SK-MEL-5 (cell line): ENCODE data around the gene OGFRL1. TPM values are rescaled to one million over a fixed set of nuclear protein-coding genes. Genes with fewer than 3 reads are reported as not detected.

ENCODE experiments used
- DNase-seq: peaks from one replicate; pipeline ENCODE4 v3.0.0-alpha.2; 2016; ENCODE audit warnings: low read depth, low spot score
- in situ Hi-C: cut with HindIII; loops from 2 replicates; pipeline ENCODE4 v1.10.0; 2016; ENCODE audit warnings: low sequenced_read_pairs, high pct_unique_total_duplicates, low pct_unique_long_range_greater_than_20kb
- total RNA-seq: library from RNA; depleted of rRNA; stranded (reverse); fragments of >200 nt; shearing (Covaris generic); gene quantifications from 2 replicates; pipeline ENCODE4 v1.2.3, GENCODE V29; 2014

Gene OGFRL1
- total RNA-seq, 1 experiment from 2014 or later, result 6.4 TPM

DNA sequence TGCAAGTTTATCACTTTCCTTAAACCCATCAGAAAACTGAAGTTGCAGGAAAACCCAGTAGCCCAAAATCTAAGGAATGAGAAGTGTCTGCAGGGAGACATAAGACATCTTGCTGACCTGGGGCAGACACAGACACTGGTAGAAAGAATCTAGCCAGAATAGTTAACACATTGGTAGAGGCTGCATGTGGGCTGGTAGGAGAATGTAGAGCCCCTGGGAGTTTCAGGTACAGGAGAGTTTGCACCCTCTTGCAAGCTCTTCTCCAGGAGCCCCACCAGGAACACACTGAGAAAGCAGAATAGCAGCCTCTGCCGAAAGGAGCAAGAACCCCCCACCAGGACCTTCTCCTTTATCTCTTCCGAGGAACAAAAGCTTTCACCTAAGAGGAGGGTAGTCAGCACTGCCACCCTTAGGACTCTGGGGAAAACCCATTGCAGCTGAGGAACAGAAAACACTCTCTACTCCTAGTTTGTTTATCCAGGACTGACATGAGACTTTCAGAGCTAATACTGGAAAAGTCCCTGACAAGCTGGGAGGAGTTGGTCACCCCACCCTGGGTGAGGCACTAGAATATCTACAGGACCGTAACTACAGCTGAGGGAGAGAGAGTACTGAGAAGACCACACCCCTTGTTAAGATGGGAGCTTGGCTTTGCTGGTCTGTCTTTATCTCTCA, 10.5 kb upstream of the OGFRL1 start:
- in situ Hi-C loops, result no loop called here
- no peak for DNase-seq

DNA sequence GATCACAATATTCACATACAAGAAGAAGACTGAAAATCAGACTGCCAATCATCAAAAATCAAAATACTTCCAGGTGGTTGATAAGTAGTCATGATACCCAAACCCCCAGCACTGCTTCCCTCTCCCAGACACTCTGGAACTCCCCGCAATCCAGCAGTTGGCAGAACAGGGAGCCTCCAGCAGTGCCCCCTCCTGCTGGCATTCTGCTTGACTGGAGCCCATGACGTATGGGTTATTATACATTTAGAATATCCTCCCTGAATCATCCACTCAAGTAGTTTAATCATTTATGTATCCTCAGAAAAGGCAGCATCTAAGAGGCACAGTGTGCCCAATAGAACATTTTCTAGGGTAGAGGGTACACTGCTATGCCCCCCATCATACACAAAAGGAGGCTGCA, 9.3 kb upstream of the OGFRL1 start:
- in situ Hi-C loops, result no loop called here
- no peak for DNase-seq

- in situ Hi-C loops, result no loop called here
- no peak for DNase-seq
These were observed 8.9 kb upstream of the OGFRL1 start for GRCh38 chr6:71279740-71280139.

- no peak for DNase-seq
- in situ Hi-C loops, result no loop called here
These were observed 7.9 kb upstream of the OGFRL1 start for GRCh38 chr6:71280701-71281100.

DNA sequence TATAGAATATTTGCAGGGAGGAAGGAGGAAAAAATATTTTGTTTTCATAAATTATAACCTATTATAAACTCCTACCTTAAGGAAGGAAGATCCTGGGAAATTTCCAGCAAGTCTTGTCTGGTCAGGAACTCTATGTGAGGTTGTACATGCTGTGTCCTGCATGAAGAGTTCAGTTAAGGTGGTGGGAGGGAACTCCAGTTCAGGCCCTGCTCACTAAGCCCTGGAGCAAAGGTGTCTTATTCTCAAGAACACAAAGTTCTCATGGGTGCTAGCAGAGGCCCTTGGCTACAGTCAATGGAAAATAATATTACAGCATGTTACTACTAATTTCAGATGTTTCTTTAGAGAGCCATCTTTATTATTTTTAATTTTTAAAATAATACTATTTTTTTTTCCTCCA, 3.8 kb upstream of the OGFRL1 start:
- in situ Hi-C loops, result no loop called here
- DNase-seq, result no peak

GRCh38 chr6:71287038-71287437, 1.6 kb upstream of the OGFRL1 start:
- DNase-seq, result no peak
- in situ Hi-C loops, result no loop called here

DNA sequence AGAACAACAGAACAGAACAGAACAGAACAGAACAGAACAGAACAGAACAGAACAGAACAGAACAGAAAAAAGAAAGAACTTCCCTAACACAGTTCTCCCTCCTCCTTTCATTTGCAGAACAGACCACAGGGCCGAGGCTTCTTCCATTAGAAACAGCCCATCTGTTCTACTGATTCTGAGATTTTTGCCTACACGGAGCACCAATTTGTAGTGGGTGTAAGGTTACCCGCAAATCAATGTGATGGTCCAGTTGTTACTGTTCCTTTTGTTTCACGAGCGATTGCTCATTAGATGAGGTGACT, 734 bp upstream of the OGFRL1 start:
- in situ Hi-C loops, result no loop called here
- DNase-seq, result no peak

- in situ Hi-C loops, result no loop called here
- DNase-seq, result peak; percentile 6
These were observed 609 bp downstream of the OGFRL1 start for GRCh38 chr6:71289039-71289801.

DNA sequence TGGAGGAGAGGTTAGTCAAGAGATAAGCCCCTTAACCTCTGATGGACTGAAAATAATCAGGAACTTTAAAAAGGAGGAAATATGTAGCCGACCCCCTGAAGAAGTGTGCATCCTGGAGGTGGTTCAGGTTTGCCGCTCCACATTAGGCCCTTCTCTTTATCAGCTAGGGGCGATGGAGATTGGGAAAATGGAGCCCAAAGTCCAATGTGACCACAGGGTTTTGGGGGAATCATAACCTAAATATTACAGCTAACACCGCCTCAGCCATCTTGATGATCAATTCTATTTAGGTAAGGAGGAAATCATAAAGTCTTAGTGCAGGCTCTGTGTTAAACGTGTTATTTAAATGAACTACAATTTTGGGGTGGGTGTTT, 1.2 kb downstream of the OGFRL1 start:
- in situ Hi-C loops, result no loop called here
- DNase-seq, result no peak

- no peak for DNase-seq
- in situ Hi-C loops, result no loop called here
These were observed 2.0 kb downstream of the OGFRL1 start for GRCh38 chr6:71290611-71291010.

GRCh38 chr6:71292001-71292400, 3.4 kb downstream of the OGFRL1 start:
- in situ Hi-C loops, result no loop called here
- DNase-seq, result no peak

GRCh38 chr6:71294121-71294523, 5.5 kb downstream of the OGFRL1 start:
- no peak for DNase-seq
- in situ Hi-C loops, result no loop called here

GRCh38 chr6:71298459-71298858, 9.8 kb downstream of the OGFRL1 start:
- no peak for DNase-seq
- in situ Hi-C loops, result no loop called here

- DNase-seq, result no peak
- in situ Hi-C loops, result no loop called here
These were observed 11.2 kb downstream of the OGFRL1 start for GRCh38 chr6:71299541-71300470.

- in situ Hi-C loops, result no loop called here
- DNase-seq, result no peak
These were observed 12.1 kb downstream of the OGFRL1 start for GRCh38 chr6:71300561-71301168.

GRCh38 chr6:71301546-71301945, 12.9 kb downstream of the OGFRL1 start:
- in situ Hi-C loops, result no loop called here
- DNase-seq, result no peak

- no peak for DNase-seq
- in situ Hi-C loops, result no loop called here
These were observed 21.0 kb downstream of the OGFRL1 start for GRCh38 chr6:71309656-71310055.

DNA sequence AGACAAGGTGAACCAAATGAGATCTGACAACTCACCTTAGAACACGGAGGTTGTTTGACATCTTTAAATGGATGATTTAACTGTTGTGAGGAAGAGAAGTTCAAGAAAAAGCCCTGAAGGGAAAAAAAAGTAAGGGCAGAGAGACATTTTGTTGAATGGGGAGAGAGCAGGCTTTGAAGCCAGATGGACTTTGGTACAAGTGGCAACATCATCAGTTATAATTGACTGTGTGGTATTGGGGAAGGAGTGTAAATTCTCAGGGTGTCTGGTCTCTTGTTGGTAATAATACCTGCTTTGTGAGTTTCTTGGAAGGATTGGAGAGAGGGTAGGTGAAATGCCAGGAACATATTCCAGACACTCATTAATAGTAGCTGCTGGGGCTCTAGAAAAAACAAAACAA, 21.6 kb downstream of the OGFRL1 start:
- no peak for DNase-seq
- in situ Hi-C loops, result no loop called here
